PC-9 (cell line): Measurements from ENCODE around the gene ERN1. TPM values are rescaled to one million over a fixed set of nuclear protein-coding genes. Genes with fewer than 3 reads are reported as not detected.

Experiments used
- BruUV-seq: library from RNA; stranded (reverse); fragments of 400-500 nt; replicated peaks from 2 replicates; lab custom pipeline; 2021; lab: Mats Ljungman, UMichigan
- CTCF ChIA-PET: fragments of 300-600 bp; sonication (Branson Sonifier 250); formaldehyde crosslinking; loops from one replicate; lab custom pipeline; 2022; ENCODE audit warnings: antibody characterized with exemption; lab: Charles Lee
- POLR2A ChIA-PET: fragments of 300-600 bp; sonication (Branson Sonifier 250); formaldehyde crosslinking; loops from one replicate; lab custom pipeline; 2022; ENCODE audit warnings: antibody characterized with exemption; ENCODE audit not compliant: unreplicated experiment; lab: Charles Lee
- DNase-seq, 2 experiments: peaks; one replicate each; pipeline versions ENCODE4 v3.0.0 to v3.0.0-alpha.2; 2015 to 2022; ENCODE audit warnings: mixed read lengths in 1 of 2
- H2AFZ ChIP-seq: fragments of 200-600 bp; sonication (generic); 2 replicates; pipeline ENCODE4 v1.8.1; 2017; ENCODE audit warnings: antibody characterized with exemption
- H3F3A ChIP-seq: fragments of 200-600 bp; sonication (generic); 2 replicates; pipeline ENCODE4 v1.8.1; 2017; ENCODE audit warnings: antibody characterized with exemption, mild to moderate bottlenecking, low read depth; ENCODE audit not compliant: insufficient read depth
- H3K27ac ChIP-seq: fragments of 200-600 bp; sonication (generic); 2 replicates; pipeline ENCODE4 v1.6.1; 2016; ENCODE audit warnings: mixed run types
- H3K27me3 ChIP-seq: fragments of 200-600 bp; sonication (generic); 2 replicates; pipeline ENCODE4 v1.6.1; 2016; ENCODE audit warnings: low read depth, mixed run types; ENCODE audit not compliant: insufficient read depth
- H3K36me3 ChIP-seq: fragments of 200-600 bp; sonication (generic); 2 replicates; pipeline ENCODE4 v1.6.1; 2016; ENCODE audit warnings: low read depth, mixed run types
- H3K4me1 ChIP-seq: fragments of 200-600 bp; sonication (generic); replicated peaks from 2 replicates; pipeline ENCODE4 v1.6.1; 2016; ENCODE audit warnings: mixed run types; ENCODE audit not compliant: insufficient read depth
- H3K4me2 ChIP-seq: fragments of 200-600 bp; sonication (generic); 2 replicates; pipeline ENCODE4 v1.6.1; 2017; ENCODE audit warnings: mixed run types
- H3K4me3 ChIP-seq: fragments of 200-600 bp; sonication (generic); 2 replicates; pipeline ENCODE4 v1.6.1; 2016; ENCODE audit warnings: mixed run types
- H3K79me2 ChIP-seq: fragments of 200-600 bp; sonication (generic); 2 replicates; pipeline ENCODE4 v1.6.1; 2017; ENCODE audit warnings: low read depth, mixed run types
- H3K9me2 ChIP-seq: fragments of 200-600 bp; sonication (generic); 2 replicates; pipeline ENCODE4 v1.8.1; 2017; ENCODE audit warnings: mild to moderate bottlenecking; ENCODE audit not compliant: insufficient read depth
- H3K9me3 ChIP-seq: fragments of 200-600 bp; sonication (generic); 2 replicates; pipeline ENCODE4 v1.8.1; 2016; ENCODE audit warnings: low read depth; ENCODE audit not compliant: insufficient read depth
- H4K20me1 ChIP-seq: fragments of 200-600 bp; sonication (generic); 2 replicates; pipeline ENCODE4 v1.8.1; 2017; ENCODE audit not compliant: insufficient read depth
- EZH2 ChIP-seq: fragments of 200-600 bp; sonication (generic); IDR thresholded peaks from 2 replicates; pipeline ENCODE4 v1.8.0; 2017; ENCODE audit warnings: antibody characterized with exemption, low read depth
- intact Hi-C: fragments of 100-400 bp; cut with micrococcal nuclease; formaldehyde crosslinking; loops from one replicate; pipeline ENCODE4 v1.10.0; 2022; ENCODE audit not compliant: unreplicated experiment
- total RNA-seq: library from RNA; stranded (reverse); gene quantifications from 2 replicates; pipeline ENCODE4 v1.2.3, GENCODE V29; 2021
- TF ChIP-seq, protein P1 (sequence below): fragments of 200-600 bp; sonication (generic); conservative IDR thresholded peaks from 2 replicates; pipeline ENCODE4 v1.6.1; 2017; ENCODE audit warnings: mixed run types, antibody characterized with exemption, mild to moderate bottlenecking, moderate library complexity

The ERN1 gene
- total RNA-seq, 1 experiment from 2014 or later: 9.2 TPM

DNA sequence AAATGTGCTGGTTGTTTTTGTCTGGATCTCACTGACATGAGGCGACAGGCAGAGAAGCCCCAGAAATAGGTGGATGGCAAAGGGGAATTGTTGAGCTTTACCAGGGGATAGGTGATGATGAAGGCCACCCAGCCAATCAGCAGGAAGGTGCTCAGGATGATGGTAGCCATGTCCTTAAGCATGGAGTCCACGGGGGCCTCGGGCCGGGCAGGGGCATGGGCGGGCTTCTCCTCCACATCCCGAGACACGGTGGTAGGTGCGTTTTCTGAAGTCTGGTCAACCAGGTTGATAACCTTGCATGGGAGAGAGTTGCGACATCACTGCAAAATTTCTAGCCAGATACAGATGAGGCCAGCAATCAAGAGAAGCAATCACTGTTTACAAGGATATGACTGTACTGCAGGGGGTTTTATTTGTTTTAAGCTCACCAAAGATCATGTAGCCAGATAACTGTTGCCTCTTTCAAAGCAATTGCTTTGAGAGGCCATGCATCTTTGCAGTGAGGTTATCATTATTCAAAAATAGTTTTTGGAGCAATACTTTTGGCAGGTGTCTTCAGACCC is 72.2 kb downstream of the ERN1 start:
- H2AFZ ChIP-seq: no peak overlapping the region
- TF ChIP-seq, protein P1, sequence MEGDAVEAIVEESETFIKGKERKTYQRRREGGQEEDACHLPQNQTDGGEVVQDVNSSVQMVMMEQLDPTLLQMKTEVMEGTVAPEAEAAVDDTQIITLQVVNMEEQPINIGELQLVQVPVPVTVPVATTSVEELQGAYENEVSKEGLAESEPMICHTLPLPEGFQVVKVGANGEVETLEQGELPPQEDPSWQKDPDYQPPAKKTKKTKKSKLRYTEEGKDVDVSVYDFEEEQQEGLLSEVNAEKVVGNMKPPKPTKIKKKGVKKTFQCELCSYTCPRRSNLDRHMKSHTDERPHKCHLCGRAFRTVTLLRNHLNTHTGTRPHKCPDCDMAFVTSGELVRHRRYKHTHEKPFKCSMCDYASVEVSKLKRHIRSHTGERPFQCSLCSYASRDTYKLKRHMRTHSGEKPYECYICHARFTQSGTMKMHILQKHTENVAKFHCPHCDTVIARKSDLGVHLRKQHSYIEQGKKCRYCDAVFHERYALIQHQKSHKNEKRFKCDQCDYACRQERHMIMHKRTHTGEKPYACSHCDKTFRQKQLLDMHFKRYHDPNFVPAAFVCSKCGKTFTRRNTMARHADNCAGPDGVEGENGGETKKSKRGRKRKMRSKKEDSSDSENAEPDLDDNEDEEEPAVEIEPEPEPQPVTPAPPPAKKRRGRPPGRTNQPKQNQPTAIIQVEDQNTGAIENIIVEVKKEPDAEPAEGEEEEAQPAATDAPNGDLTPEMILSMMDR: no peak
- TF ChIP-seq EZH2: no peak
- ChIA-PET CTCF (interaction anchor here (0.6 kb wide), 1 partner anchor 549 kb away, joined by 6 read pairs; no protein-coding TSS in a partner anchor), POLR2A (no interaction called here)
- no peaks in the 10 kb centered on the region for H3K9me2 ChIP-seq
- no peaks in the 10 kb centered on the region for H3K79me2 ChIP-seq
- no peaks in the 10 kb centered on the region for H4K20me1 ChIP-seq
- no peak overlapping the region for H3K4me3 ChIP-seq
- H3F3A ChIP-seq: peaks cover 56% of the 10 kb centered on the region
- H3K9me3 ChIP-seq: no peaks in the 10 kb centered on the region
- H3K27me3 ChIP-seq: no peaks in the 10 kb centered on the region
- DNase-seq: peak in 1 of 2 experiments; percentile 83
- H3K4me2 ChIP-seq: peak overlapping the region; percentile 68
- intact Hi-C loops: no loop called here
- H3K27ac ChIP-seq: peak overlapping the region; percentile 84
- H3K4me1 ChIP-seq: peaks cover 64% of the 10 kb centered on the region
- H3K36me3 ChIP-seq: peaks cover 29% of the 10 kb centered on the region
- no TSS peak for BruUV-seq

DNA sequence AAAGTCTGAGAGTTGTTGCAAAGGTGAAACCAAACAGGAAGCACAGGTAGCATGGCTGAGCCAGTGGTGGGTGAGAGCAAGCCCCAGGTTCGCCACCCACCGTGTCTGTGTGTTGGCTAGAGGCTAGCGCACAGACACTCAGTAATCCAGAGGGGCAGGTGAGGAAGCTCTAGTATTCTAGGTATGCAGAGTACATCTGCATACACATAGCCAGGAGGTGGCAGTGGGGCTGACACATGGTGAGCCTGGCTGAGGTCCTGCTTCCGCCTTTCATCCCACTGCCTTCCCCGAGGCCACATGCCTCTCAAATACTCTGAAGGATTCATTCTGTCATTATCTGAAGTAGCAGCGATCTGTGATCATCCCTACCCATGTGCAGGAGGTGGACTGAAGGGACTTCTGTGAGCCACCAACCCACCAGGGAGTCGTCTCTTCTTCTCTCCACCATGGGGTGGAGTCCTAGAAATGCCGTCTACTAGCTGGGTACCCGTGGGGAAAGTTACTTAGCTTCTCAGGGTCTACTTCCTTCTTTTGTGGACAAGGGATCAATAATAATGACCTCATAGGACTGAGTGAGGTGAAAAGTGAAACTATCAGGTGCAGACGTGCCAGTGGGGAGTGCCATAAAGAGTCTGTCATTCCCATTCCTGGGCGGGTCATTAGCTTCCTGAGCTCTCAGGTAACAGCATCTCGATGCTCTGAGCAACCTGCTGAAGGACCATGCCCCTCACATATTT is 73.5 kb downstream of the ERN1 start:
- ChIA-PET POLR2A (no interaction called here), CTCF (interaction anchor here (0.6 to 1.6 kb wide), 3 partner anchors 66 to 77 kb away, joined by 3 to 7 read pairs (median 3); no protein-coding TSS in a partner anchor)
- H3K9me3 ChIP-seq: no peaks in the 10 kb centered on the region
- no peaks in the 10 kb centered on the region for H4K20me1 ChIP-seq
- H3K4me1 ChIP-seq: peaks cover 53% of the 10 kb centered on the region
- BruUV-seq: no TSS peak
- TF ChIP-seq EZH2: no peak
- TF ChIP-seq, protein P1: no peak; the same call in 1 of the 2 replicates
- H3K9me2 ChIP-seq: no peaks in the 10 kb centered on the region
- H3K36me3 ChIP-seq: peaks cover 34% of the 10 kb centered on the region
- peak overlapping the region; percentile 20; the same call in 1 of the 2 replicates for H3K4me3 ChIP-seq
- peak overlapping the region; percentile 84 for H3K27ac ChIP-seq
- peak in 1 of 2 experiments; percentile 93 for DNase-seq
- H3K79me2 ChIP-seq: no peaks in the 10 kb centered on the region
- H3K27me3 ChIP-seq: no peaks in the 10 kb centered on the region
- H3F3A ChIP-seq: peaks cover 48% of the 10 kb centered on the region
- intact Hi-C loops: no loop called here
- H3K4me2 ChIP-seq: peak overlapping the region; percentile 68
- no peak overlapping the region for H2AFZ ChIP-seq

- Histone ChIP-seq H3F3A (peaks cover 40% of the 10 kb centered on the region), H2AFZ (no peak overlapping the region), H3K27ac (peak overlapping the region; percentile 84), H3K9me2 (no peaks in the 10 kb centered on the region), H3K4me3 (no peak overlapping the region), H3K4me1 (peaks cover 43% of the 10 kb centered on the region), H3K27me3 (no peaks in the 10 kb centered on the region), H3K9me3 (no peaks in the 10 kb centered on the region), H4K20me1 (no peaks in the 10 kb centered on the region), H3K79me2 (no peaks in the 10 kb centered on the region), H3K36me3 (peaks cover 38% of the 10 kb centered on the region), H3K4me2 (peak overlapping the region; percentile 68)
- no peak for TF ChIP-seq EZH2
- TF ChIP-seq, protein P1: no peak
- ChIA-PET POLR2A (no interaction called here), CTCF (interaction anchor here (0.6 to 1.6 kb wide), 2 partner anchors 71 to 78 kb away, joined by 3 to 7 read pairs; no protein-coding TSS in a partner anchor)
- no TSS peak for BruUV-seq
- intact Hi-C loops: no loop called here
- DNase-seq: no peak
These were observed 74.5 kb downstream of the ERN1 start for GRCh38 chr17:64055183-64056142.
